ENCODE measurements around the gene PCYT1A. TPM values are rescaled to one million over a fixed set of nuclear protein-coding genes. Genes with fewer than 3 reads are reported as not detected.
"Not testable (repeated sequence)": the region's sequence is repeated elsewhere in the genome, so short reads cannot be mapped to it uniquely, and the experiment has no call there.

PCYT1A gene
- total and polyA plus RNA-seq, 4 donors, result 26.7 to 65.0 (median 46.0) TPM

DNA sequence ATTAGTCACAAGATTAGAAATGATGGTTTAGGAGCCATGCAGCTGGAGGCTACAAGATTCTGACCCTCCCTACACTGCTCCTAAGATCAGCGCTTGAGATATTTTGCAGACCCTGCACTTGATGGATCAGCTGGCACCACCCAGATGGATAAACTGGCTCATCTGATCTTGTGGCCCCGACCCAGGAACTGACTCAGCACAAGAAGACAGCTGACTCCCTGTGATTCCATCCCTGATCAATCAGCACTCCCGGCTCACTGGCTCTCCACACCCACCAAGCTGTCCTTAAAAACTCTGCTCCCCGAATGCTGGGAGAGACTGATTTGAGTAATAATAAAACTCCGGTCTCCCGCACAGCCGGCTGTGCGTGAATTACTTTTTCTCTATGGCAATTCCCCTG lies 15.4 kb upstream of the PCYT1A start:
- H3K36me3 ChIP-seq (ENCODE audit: control insufficient read depth in 1 of 2, insufficient read depth in 2 of 2, low read length in 1 of 2); H3K9me3 ChIP-seq (ENCODE audit: control insufficient read depth, low read length); intact Hi-C loops (cut with DNase I); H3K4me1 ChIP-seq (ENCODE audit: control insufficient read depth in 1 of 2, insufficient read depth in 2 of 2, low read length in 2 of 2); H3K27ac ChIP-seq (ENCODE audit: low read depth in 1 of 2, low read length in 2 of 2); H3K27me3 ChIP-seq (ENCODE audit: control insufficient read depth in 1 of 2, insufficient read depth in 2 of 2, low read length in 1 of 2); DNase-seq; H3K4me3 ChIP-seq (ENCODE audit: low read length in 2 of 2); ATAC-seq (ENCODE audit: low FRiP score): not testable (repeated sequence)
- 91 to 95% methylated on average over 7 to 8 of the region's 8 CpGs for WGBS, 2 donors

DNA sequence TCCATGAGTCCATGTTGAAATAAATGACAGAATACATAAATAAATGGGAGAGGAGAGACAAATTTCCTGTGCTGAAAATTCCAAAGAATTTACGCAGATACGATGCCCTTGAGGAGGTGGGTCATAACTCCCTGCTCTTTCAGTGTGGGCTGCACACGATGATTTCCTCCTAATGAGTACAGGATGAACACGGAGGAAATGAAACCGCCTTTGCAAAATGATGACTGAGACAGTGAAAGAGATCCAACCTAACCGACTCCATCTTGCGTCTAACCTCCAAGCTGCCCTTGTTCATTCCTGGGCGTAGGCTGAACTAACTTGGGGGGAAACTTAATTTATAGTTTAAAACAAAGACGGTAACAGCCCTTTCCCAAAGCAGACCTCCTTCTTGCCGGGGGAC lies 15.0 kb upstream of the PCYT1A start:
- H3K36me3 ChIP-seq (ENCODE audit: control insufficient read depth in 1 of 2, insufficient read depth in 2 of 2, low read length in 1 of 2); ATAC-seq (ENCODE audit: low FRiP score); H3K4me1 ChIP-seq (ENCODE audit: control insufficient read depth in 1 of 2, insufficient read depth in 2 of 2, low read length in 2 of 2); DNase-seq; H3K27ac ChIP-seq (ENCODE audit: low read depth in 1 of 2, low read length in 2 of 2); H3K4me3 ChIP-seq (ENCODE audit: low read length in 2 of 2); H3K27me3 ChIP-seq (ENCODE audit: control insufficient read depth in 1 of 2, insufficient read depth in 2 of 2, low read length in 1 of 2); H3K9me3 ChIP-seq (ENCODE audit: control insufficient read depth, low read length); intact Hi-C loops (cut with DNase I): not testable (repeated sequence)
- 89% methylated on average over 7 of the region's 10 CpGs for WGBS, 2 donors

DNA sequence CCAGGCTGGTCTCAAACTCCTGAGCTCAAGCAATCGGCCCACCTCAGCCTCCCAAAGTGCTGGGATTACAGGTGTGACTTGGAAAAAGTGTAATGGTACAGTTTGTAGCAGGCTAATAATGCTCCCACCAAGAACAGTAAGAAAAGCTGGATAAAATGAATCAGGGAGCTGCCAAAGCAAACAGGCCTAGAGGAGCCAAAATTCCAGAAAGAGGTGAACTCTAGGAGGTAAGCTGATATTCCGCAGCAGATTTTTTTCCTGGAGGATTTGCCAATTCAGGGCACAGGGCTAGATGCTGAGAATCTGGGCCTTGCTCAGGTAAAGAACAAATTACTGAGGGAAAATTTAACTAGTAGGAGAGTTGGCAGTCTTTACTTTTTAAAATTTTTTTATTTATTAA lies 11.0 kb upstream of the PCYT1A start:
- Histone ChIP-seq H3K27ac (ENCODE audit: low read depth in 1 of 2, low read length in 2 of 2) (no peak overlapping the region), H3K4me1 (ENCODE audit: control insufficient read depth in 1 of 2, insufficient read depth in 2 of 2, low read length in 2 of 2) (no peaks in the 10 kb centered on the region), H3K9me3 (ENCODE audit: control insufficient read depth, low read length) (no peaks in the 10 kb centered on the region), H3K27me3 (ENCODE audit: control insufficient read depth in 1 of 2, insufficient read depth in 2 of 2, low read length in 1 of 2) (no peaks in the 10 kb centered on the region), H3K4me3 (ENCODE audit: low read length in 2 of 2) (no peak overlapping the region), H3K36me3 (ENCODE audit: control insufficient read depth in 1 of 2, insufficient read depth in 2 of 2, low read length in 1 of 2) (no peaks in the 10 kb centered on the region)
- WGBS, 2 donors, result 52 to 57% methylated on average over 2 of the region's 2 CpGs
- intact Hi-C loops (cut with DNase I), result no loop called here
- ATAC-seq (ENCODE audit: low FRiP score) (no peak), DNase-seq (no peak)

DNA sequence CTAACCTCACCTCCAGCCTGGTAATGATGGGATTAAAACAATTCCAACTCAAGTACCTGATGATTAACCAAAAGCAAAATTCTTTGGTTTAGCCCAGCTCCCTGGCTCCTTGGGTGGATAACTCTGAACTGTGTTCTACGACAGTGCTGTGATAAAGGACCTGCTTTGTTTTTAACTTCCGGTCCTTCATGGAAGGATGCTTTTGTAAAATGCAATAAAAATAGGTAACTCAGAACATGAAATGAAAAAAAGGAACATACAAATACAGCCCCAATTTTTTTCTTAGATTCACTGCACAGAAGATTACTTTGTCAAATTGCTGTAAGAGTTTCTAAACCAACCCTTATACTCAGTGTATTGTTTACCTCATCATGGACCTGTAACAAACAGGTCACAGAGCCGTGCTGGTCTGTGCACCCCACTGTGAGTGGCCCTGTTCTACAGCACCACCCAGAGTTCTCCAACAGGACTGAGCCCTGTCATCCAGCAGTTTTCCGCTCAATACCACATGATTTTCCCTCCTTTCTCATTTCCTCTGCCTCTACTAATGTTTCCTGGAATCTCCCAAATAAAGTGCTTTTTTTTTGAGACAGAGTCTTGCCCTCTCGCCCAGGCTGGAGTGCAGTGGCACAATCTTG lies 4.9 kb upstream of the PCYT1A start:
- H3K9me3 ChIP-seq (ENCODE audit: control insufficient read depth, low read length), result no peaks in the 10 kb centered on the region
- 84% methylated on average over 5 of the region's 5 CpGs for WGBS, 2 donors
- no peaks in the 10 kb centered on the region for H3K4me1 ChIP-seq (ENCODE audit: control insufficient read depth in 1 of 2, insufficient read depth in 2 of 2, low read length in 2 of 2)
- H3K27ac ChIP-seq (ENCODE audit: low read depth in 1 of 2, low read length in 2 of 2), result no peak overlapping the region
- DNase-seq (no peak), ATAC-seq (ENCODE audit: low FRiP score) (no peak)
- H3K4me3 ChIP-seq (ENCODE audit: low read length in 2 of 2), result no peak overlapping the region
- no peaks in the 10 kb centered on the region for H3K27me3 ChIP-seq (ENCODE audit: control insufficient read depth in 1 of 2, insufficient read depth in 2 of 2, low read length in 1 of 2)
- no peaks in the 10 kb centered on the region for H3K36me3 ChIP-seq (ENCODE audit: control insufficient read depth in 1 of 2, insufficient read depth in 2 of 2, low read length in 1 of 2)
- intact Hi-C loops (cut with DNase I), result no loop called here

DNA sequence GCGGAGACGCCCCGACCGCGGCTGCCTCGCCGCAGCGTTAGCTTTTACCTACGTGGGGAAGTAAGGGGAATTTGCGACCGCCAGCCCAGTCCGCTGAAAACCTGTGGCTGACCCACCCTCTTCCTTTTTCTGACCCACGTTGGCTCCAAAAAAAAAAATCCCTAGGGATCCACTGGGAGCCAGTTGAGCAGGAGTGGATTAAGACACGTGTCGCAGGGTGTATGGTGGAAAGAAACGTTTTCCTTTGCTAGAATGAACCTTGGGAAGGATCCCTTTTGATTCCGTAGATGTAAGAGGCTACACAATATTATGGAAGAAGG lies 575 bp upstream of the PCYT1A start:
- WGBS, 2 donors, result 0 to 1% methylated on average over 17 of the region's 17 CpGs

DNA sequence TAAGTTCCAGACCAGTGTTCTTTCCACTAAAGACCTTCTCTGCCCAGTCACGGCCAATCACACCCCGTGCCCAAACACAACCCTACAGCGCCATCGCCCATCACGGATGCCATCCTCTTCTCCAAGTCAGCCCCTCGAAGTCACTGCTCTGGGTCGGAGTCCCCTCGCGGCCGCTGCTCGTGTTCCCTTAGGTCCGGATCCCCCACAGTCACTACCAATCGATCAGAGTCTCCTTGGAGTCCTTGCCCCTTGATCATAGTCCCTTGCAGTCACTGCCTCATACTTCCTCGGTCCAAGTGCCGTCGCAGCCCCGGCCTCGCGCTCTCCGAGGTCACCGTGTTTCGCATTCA lies 461 bp downstream of the PCYT1A start:
- Histone ChIP-seq H3K27me3 (ENCODE audit: control insufficient read depth in 1 of 2, insufficient read depth in 2 of 2, low read length in 1 of 2) (no peaks in the 10 kb centered on the region), H3K4me1 (ENCODE audit: control insufficient read depth in 1 of 2, insufficient read depth in 2 of 2, low read length in 2 of 2) (peaks cover 0 to 5% of the 10 kb centered on the region in 2 donors), H3K9me3 (ENCODE audit: control insufficient read depth, low read length) (no peaks in the 10 kb centered on the region), H3K27ac (ENCODE audit: low read depth in 1 of 2, low read length in 2 of 2) (peak overlapping the region; percentile 45 to 61), H3K4me3 (ENCODE audit: low read length in 2 of 2) (peak overlapping the region; percentile 58 to 68), H3K36me3 (ENCODE audit: control insufficient read depth in 1 of 2, insufficient read depth in 2 of 2, low read length in 1 of 2) (no peaks in the 10 kb centered on the region)
- DNase-seq (peak in 1 of 2 donors; percentile 56), ATAC-seq (ENCODE audit: low FRiP score) (peak; percentile 53)
- intact Hi-C loops (cut with DNase I), result no loop called here
- WGBS, 2 donors, result 1% methylated on average over 22 of the region's 22 CpGs

More for the DNA sequence above, 575 bp upstream of the PCYT1A start:
- intact Hi-C loops (cut with DNase I), result no loop called here
- Histone ChIP-seq H3K27ac (ENCODE audit: low read depth in 1 of 2, low read length in 2 of 2) (peak overlapping the region; percentile 28 to 30), H3K4me1 (ENCODE audit: control insufficient read depth in 1 of 2, insufficient read depth in 2 of 2, low read length in 2 of 2) (peaks cover 0 to 5% of the 10 kb centered on the region in 2 donors), H3K27me3 (ENCODE audit: control insufficient read depth in 1 of 2, insufficient read depth in 2 of 2, low read length in 1 of 2) (no peaks in the 10 kb centered on the region), H3K36me3 (ENCODE audit: control insufficient read depth in 1 of 2, insufficient read depth in 2 of 2, low read length in 1 of 2) (no peaks in the 10 kb centered on the region), H3K9me3 (ENCODE audit: control insufficient read depth, low read length) (no peaks in the 10 kb centered on the region), H3K4me3 (ENCODE audit: low read length in 2 of 2) (peak overlapping the region; percentile 7 to 68)
- peak; percentile 46 for ATAC-seq (ENCODE audit: low FRiP score)
- no peak for DNase-seq

DNA sequence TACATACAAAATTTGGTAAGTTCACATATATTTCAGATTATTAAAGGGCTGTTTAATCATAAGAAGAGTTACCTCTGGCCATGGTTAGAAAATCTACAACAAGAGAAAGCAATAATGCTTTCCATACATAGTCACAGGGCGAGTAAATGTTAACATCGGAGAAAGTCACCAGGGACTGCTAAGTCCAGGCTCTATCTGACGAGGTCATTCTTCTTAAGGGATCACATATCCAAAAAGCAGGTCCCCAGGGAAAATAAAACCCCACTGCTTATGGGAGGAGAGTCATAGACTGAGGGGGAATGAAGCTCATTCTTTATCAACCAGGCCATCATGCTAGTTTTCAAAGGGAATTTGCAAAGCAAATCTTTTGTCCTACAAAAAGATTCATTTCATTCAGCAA lies 3.1 kb downstream of the PCYT1A start:
- H3K4me1 ChIP-seq (ENCODE audit: control insufficient read depth in 1 of 2, insufficient read depth in 2 of 2, low read length in 2 of 2), result peaks cover 2 to 8% of the 10 kb centered on the region in 2 donors
- no peaks in the 10 kb centered on the region for H3K36me3 ChIP-seq (ENCODE audit: control insufficient read depth in 1 of 2, insufficient read depth in 2 of 2, low read length in 1 of 2)
- ATAC-seq (ENCODE audit: low FRiP score), result no peak
- no peak overlapping the region for H3K4me3 ChIP-seq (ENCODE audit: low read length in 2 of 2)
- DNase-seq, result no peak
- intact Hi-C loops (cut with DNase I), result no loop called here
- H3K9me3 ChIP-seq (ENCODE audit: control insufficient read depth, low read length), result no peaks in the 10 kb centered on the region
- 28 to 44% methylated on average over 3 of the region's 3 CpGs for WGBS, 2 donors
- H3K27ac ChIP-seq (ENCODE audit: low read depth in 1 of 2, low read length in 2 of 2), result no peak overlapping the region
- H3K27me3 ChIP-seq (ENCODE audit: control insufficient read depth in 1 of 2, insufficient read depth in 2 of 2, low read length in 1 of 2), result no peaks in the 10 kb centered on the region

DNA sequence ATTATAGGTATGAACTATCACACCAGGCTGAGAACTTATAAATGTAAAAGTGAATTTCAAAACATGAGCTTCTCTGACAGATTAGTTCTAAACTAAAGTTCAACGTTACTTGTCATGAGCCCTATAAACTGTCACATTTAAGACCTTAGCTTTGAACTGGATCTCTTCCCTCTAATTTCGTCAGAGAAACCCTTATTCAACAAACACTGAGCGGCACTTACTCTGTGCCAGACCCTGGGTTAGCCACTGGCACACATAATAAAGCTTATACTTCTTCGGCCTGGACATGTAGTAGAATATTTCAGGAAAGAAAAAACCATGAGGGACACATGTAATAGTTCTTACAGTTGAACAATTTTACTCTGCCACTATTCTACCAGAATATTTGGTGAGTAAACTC lies 5.6 kb downstream of the PCYT1A start:
- intact Hi-C loops (cut with DNase I), result no loop called here
- Histone ChIP-seq H3K27me3 (ENCODE audit: control insufficient read depth in 1 of 2, insufficient read depth in 2 of 2, low read length in 1 of 2) (no peaks in the 10 kb centered on the region), H3K4me3 (ENCODE audit: low read length in 2 of 2) (no peak overlapping the region), H3K9me3 (ENCODE audit: control insufficient read depth, low read length) (no peaks in the 10 kb centered on the region), H3K27ac (ENCODE audit: low read depth in 1 of 2, low read length in 2 of 2) (no peak overlapping the region), H3K36me3 (ENCODE audit: control insufficient read depth in 1 of 2, insufficient read depth in 2 of 2, low read length in 1 of 2) (no peaks in the 10 kb centered on the region), H3K4me1 (ENCODE audit: control insufficient read depth in 1 of 2, insufficient read depth in 2 of 2, low read length in 2 of 2) (peaks cover 2 to 8% of the 10 kb centered on the region in 2 donors)
- 64 to 71% methylated on average over 4 of the region's 4 CpGs for WGBS, 2 donors
- DNase-seq, result no peak
- ATAC-seq (ENCODE audit: low FRiP score), result no peak

DNA sequence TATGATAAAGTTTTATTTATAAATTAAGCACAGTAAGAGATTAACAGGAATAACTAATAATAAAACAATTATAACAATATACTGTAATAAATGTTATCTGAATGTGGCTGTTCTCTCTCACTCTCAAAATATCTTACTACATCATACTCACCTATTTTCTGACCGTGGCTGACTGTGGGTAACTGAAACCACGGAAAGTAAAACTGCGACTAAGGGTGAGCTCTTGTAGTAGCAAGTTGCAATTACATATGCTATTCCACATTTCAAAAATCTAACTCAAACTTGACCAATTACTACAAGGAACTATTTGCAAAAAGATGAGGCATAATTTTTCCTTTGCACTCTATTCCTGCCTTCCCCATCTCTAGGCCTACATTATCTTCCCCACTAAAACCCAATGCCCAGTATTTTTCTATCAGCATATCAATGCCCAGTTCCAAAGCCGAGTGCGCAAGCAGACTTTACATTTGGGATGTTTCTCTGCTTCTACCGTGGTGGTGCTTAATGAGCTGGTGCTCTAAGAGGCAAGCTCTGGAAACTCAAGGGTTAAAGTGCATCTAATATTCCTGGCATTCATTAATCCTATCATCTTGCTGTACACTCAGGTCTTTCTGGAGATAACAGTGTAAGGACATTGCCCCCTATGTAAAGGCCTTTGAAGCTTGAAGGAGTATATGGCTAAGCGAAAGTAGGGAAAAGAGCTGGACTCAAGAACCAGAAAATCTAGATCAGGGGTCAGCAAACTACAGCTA lies 6.7 kb downstream of the PCYT1A start:
- no peak for DNase-seq
- Histone ChIP-seq H3K27me3 (ENCODE audit: control insufficient read depth in 1 of 2, insufficient read depth in 2 of 2, low read length in 1 of 2) (no peaks in the 10 kb centered on the region), H3K36me3 (ENCODE audit: control insufficient read depth in 1 of 2, insufficient read depth in 2 of 2, low read length in 1 of 2) (no peaks in the 10 kb centered on the region), H3K4me1 (ENCODE audit: control insufficient read depth in 1 of 2, insufficient read depth in 2 of 2, low read length in 2 of 2) (peaks cover 2 to 7% of the 10 kb centered on the region in 2 donors), H3K9me3 (ENCODE audit: control insufficient read depth, low read length) (no peaks in the 10 kb centered on the region), H3K4me3 (ENCODE audit: low read length in 2 of 2) (no peak overlapping the region), H3K27ac (ENCODE audit: low read depth in 1 of 2, low read length in 2 of 2) (no peak overlapping the region)
- intact Hi-C loops (cut with DNase I), result no loop called here
- ATAC-seq (ENCODE audit: low FRiP score), result no peak
- WGBS, 2 donors, result 87 to 90% methylated on average over 7 of the region's 7 CpGs

All from aorta (tissue), 5 donors.